ENCODE results near the gene B3GALT5.

The B3GALT5 gene

DNA sequence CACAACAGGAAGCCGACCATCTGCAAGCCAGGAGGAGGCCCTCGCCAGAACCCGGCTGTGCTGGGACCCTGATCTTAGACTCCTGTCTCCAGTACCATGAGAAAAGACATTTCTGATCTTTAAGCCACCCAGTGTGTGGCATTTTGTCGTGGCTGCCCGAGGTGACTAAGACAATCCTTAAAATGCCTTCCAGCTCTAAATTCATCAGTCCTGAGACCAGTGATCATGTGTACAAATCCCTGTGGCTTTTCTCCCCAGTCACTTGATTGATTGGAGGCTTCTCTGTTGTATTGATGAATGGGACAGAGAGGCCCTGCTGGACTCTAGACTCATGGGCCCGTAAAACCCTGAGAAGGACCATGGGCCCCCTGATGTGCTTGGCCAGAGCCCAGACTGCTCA, 36.1 kb downstream of the B3GALT5 start:
- peaks cover 4% of the 10 kb centered on the region for H3K27me3 Mint-ChIP-seq
- H3K27ac Mint-ChIP-seq, result no peak overlapping the region
- no peaks in the 10 kb centered on the region for H3K4me1 Mint-ChIP-seq (ENCODE audit: low read depth)
- H3K36me3 Mint-ChIP-seq (ENCODE audit: low read depth), result no peaks in the 10 kb centered on the region
- DNase-seq, result no peak
- H3K4me3 Mint-ChIP-seq, result no peak overlapping the region
- H3K9me3 Mint-ChIP-seq, result peaks cover 6% of the 10 kb centered on the region

- no peak for DNase-seq
- peaks cover 4% of the 10 kb centered on the region for H3K27me3 Mint-ChIP-seq
- no peaks in the 10 kb centered on the region for H3K4me1 Mint-ChIP-seq (ENCODE audit: low read depth)
- H3K27ac Mint-ChIP-seq, result no peak overlapping the region
- no peaks in the 10 kb centered on the region for H3K36me3 Mint-ChIP-seq (ENCODE audit: low read depth)
- H3K4me3 Mint-ChIP-seq, result no peak overlapping the region
- peaks cover 11% of the 10 kb centered on the region for H3K9me3 Mint-ChIP-seq
These were observed 36.8 kb downstream of the B3GALT5 start for GRCh38 chr21:39649526-39649925.

DNA sequence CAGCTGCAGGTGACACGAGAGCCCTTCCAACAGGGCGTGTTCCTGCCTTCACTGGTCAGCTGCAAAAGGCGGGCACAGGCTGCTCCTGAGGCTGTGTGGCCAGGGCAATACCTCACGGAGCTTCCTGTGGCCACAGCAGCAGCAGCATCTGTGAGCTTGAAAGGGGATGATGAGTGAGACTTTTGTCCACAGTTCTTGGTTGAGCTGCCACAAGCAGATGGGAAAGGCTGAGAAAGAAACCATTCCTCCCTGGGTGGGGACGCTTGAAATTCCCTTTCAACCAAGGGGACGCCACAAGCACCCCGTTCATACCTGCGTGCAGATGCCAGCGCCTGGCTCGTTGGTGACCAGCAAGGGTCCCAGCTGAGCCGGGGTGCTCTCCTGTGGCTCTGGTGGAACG, 37.6 kb downstream of the B3GALT5 start:
- no peak overlapping the region for H3K4me3 Mint-ChIP-seq
- no peaks in the 10 kb centered on the region for H3K4me1 Mint-ChIP-seq (ENCODE audit: low read depth)
- DNase-seq, result no peak
- H3K27ac Mint-ChIP-seq, result no peak overlapping the region
- peaks cover 4% of the 10 kb centered on the region for H3K27me3 Mint-ChIP-seq
- H3K9me3 Mint-ChIP-seq, result peaks cover 12% of the 10 kb centered on the region
- H3K36me3 Mint-ChIP-seq (ENCODE audit: low read depth), result no peaks in the 10 kb centered on the region

GRCh38 chr21:39650801-39651200, 38.1 kb downstream of the B3GALT5 start:
- no peak for DNase-seq
- Mint-ChIP-seq H3K36me3 (ENCODE audit: low read depth) (no peaks in the 10 kb centered on the region), H3K9me3 (peaks cover 12% of the 10 kb centered on the region), H3K27ac (no peak overlapping the region), H3K4me1 (ENCODE audit: low read depth) (no peaks in the 10 kb centered on the region), H3K27me3 (peaks cover 4% of the 10 kb centered on the region), H3K4me3 (no peak overlapping the region)

DNA sequence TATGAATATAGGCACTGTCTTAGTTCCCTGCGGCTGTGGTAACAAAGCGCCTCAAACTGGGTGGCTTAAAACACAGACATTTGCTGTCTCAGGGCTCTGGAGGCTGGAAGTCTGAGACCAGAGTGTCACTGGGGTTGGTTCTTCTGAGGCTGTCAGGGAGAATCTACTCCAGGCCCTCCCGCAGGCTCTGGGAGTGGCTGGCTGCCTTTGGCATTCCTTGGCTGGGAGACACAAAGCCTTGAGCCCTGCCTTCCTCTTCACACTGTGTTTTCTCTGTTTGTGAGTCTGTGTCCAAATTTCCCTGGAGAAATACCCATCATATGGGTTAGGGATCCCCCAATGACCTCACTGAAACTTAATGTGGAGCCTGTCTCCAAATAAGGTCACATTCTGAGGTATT, 38.5 kb downstream of the B3GALT5 start:
- no peaks in the 10 kb centered on the region for H3K36me3 Mint-ChIP-seq (ENCODE audit: low read depth)
- no peak overlapping the region for H3K4me3 Mint-ChIP-seq
- H3K9me3 Mint-ChIP-seq, result peaks cover 12% of the 10 kb centered on the region
- no peaks in the 10 kb centered on the region for H3K4me1 Mint-ChIP-seq (ENCODE audit: low read depth)
- H3K27ac Mint-ChIP-seq, result no peak overlapping the region
- DNase-seq, result no peak
- H3K27me3 Mint-ChIP-seq, result peaks cover 4% of the 10 kb centered on the region

- Mint-ChIP-seq H3K27ac (no peak overlapping the region), H3K4me3 (no peak overlapping the region), H3K4me1 (ENCODE audit: low read depth) (no peaks in the 10 kb centered on the region), H3K9me3 (peaks cover 12% of the 10 kb centered on the region), H3K36me3 (ENCODE audit: low read depth) (no peaks in the 10 kb centered on the region), H3K27me3 (peaks cover 4% of the 10 kb centered on the region)
- no peak for DNase-seq
These were observed 42.2 kb downstream of the B3GALT5 start for GRCh38 chr21:39654951-39655350.

GRCh38 chr21:39655589-39655988, 42.8 kb downstream of the B3GALT5 start:
- no peaks in the 10 kb centered on the region for H3K4me1 Mint-ChIP-seq (ENCODE audit: low read depth)
- no peak overlapping the region for H3K4me3 Mint-ChIP-seq
- DNase-seq, result no peak
- H3K27me3 Mint-ChIP-seq, result peaks cover 7% of the 10 kb centered on the region
- H3K36me3 Mint-ChIP-seq (ENCODE audit: low read depth), result no peaks in the 10 kb centered on the region
- H3K27ac Mint-ChIP-seq, result no peak overlapping the region
- H3K9me3 Mint-ChIP-seq, result peaks cover 12% of the 10 kb centered on the region

GRCh38 chr21:39656209-39656608, 43.5 kb downstream of the B3GALT5 start:
- Mint-ChIP-seq H3K36me3 (ENCODE audit: low read depth) (no peaks in the 10 kb centered on the region), H3K27ac (no peak overlapping the region), H3K27me3 (peaks cover 8% of the 10 kb centered on the region), H3K4me1 (ENCODE audit: low read depth) (no peaks in the 10 kb centered on the region), H3K9me3 (peaks cover 12% of the 10 kb centered on the region), H3K4me3 (no peak overlapping the region)
- DNase-seq, result no peak

- H3K36me3 Mint-ChIP-seq (ENCODE audit: low read depth), result no peaks in the 10 kb centered on the region
- peaks cover 8% of the 10 kb centered on the region for H3K27me3 Mint-ChIP-seq
- peaks cover 12% of the 10 kb centered on the region for H3K9me3 Mint-ChIP-seq
- no peaks in the 10 kb centered on the region for H3K4me1 Mint-ChIP-seq (ENCODE audit: low read depth)
- no peak overlapping the region for H3K4me3 Mint-ChIP-seq
- no peak for DNase-seq
- no peak overlapping the region for H3K27ac Mint-ChIP-seq
These were observed 44.5 kb downstream of the B3GALT5 start for GRCh38 chr21:39657091-39657689.

DNA sequence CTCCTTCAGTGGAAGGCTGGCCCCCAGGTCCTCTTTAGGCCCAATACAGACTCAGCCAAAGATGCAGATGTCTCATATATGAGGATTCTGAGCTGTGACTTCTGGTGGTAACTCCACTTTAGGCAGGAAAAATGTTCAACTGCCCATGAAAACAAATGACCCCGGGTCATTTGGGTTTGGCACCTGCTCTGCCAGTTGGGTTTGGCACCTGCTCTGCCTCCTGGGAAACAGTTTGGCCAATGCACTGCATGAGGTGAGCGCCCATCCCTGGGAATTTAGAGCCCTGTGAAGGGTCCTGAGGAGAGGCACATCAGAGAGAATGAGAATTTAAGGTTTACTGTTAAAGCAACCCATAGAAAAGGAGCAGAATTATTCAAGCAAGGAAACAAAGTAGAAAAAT, 45.3 kb downstream of the B3GALT5 start:
- Mint-ChIP-seq H3K4me3 (no peak overlapping the region), H3K4me1 (ENCODE audit: low read depth) (no peaks in the 10 kb centered on the region), H3K27me3 (peaks cover 8% of the 10 kb centered on the region), H3K9me3 (peaks cover 9% of the 10 kb centered on the region), H3K36me3 (ENCODE audit: low read depth) (no peaks in the 10 kb centered on the region), H3K27ac (no peak overlapping the region)
- no peak for DNase-seq

GRCh38 chr21:39659070-39659815, 46.5 kb downstream of the B3GALT5 start:
- Mint-ChIP-seq H3K4me1 (ENCODE audit: low read depth) (no peaks in the 10 kb centered on the region), H3K36me3 (ENCODE audit: low read depth) (no peaks in the 10 kb centered on the region), H3K9me3 (peaks cover 3% of the 10 kb centered on the region), H3K27me3 (peaks cover 8% of the 10 kb centered on the region), H3K4me3 (no peak overlapping the region), H3K27ac (no peak overlapping the region)
- no peak for DNase-seq

GRCh38 chr21:39660191-39660980, 47.6 kb downstream of the B3GALT5 start:
- no peak for DNase-seq
- Mint-ChIP-seq H3K27me3 (peaks cover 8% of the 10 kb centered on the region), H3K4me3 (no peak overlapping the region), H3K9me3 (no peaks in the 10 kb centered on the region), H3K36me3 (ENCODE audit: low read depth) (no peaks in the 10 kb centered on the region), H3K4me1 (ENCODE audit: low read depth) (no peaks in the 10 kb centered on the region), H3K27ac (peak overlapping the region; percentile 31)

GRCh38 chr21:39661121-39661520, 48.4 kb downstream of the B3GALT5 start:
- Mint-ChIP-seq H3K4me3 (no peak overlapping the region), H3K4me1 (ENCODE audit: low read depth) (no peaks in the 10 kb centered on the region), H3K27me3 (peaks cover 8% of the 10 kb centered on the region), H3K27ac (no peak overlapping the region), H3K36me3 (ENCODE audit: low read depth) (no peaks in the 10 kb centered on the region), H3K9me3 (no peaks in the 10 kb centered on the region)
- DNase-seq, result no peak

- no peaks in the 10 kb centered on the region for H3K9me3 Mint-ChIP-seq
- no peak overlapping the region for H3K27ac Mint-ChIP-seq
- DNase-seq, result no peak
- no peak overlapping the region for H3K4me3 Mint-ChIP-seq
- H3K4me1 Mint-ChIP-seq (ENCODE audit: low read depth), result no peaks in the 10 kb centered on the region
- no peaks in the 10 kb centered on the region for H3K36me3 Mint-ChIP-seq (ENCODE audit: low read depth)
- peaks cover 4% of the 10 kb centered on the region for H3K27me3 Mint-ChIP-seq
These were observed 49.0 kb downstream of the B3GALT5 start for GRCh38 chr21:39661740-39662139.

DNA sequence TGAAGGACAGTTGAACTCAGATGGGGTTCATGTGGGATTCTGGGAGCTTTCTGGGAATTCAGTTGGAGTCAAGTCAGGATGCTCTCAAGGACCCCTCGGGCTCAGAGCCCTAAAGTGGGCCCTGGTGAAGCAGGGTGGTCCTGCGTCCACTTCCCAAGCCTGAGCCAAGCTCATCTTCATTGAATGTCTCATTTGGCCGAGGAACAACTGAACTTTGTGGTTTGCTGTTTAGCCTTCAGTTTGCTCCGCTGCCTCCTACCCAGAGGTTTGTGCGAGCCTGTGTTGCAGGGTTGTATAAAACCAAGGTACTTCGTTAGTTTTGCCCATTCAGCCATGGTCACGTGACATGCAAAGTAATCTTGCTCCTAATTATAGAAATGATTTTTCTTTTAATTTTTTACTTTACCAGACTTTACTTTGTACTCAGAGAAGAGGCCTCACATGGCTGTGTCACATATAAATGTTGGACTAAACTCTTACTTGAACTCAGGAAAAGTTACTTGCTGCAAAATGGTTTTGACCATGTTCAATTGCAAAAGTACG, 49.7 kb downstream of the B3GALT5 start:
- Mint-ChIP-seq H3K4me1 (ENCODE audit: low read depth) (no peaks in the 10 kb centered on the region), H3K27ac (no peak overlapping the region), H3K36me3 (ENCODE audit: low read depth) (no peaks in the 10 kb centered on the region), H3K27me3 (peaks cover 4% of the 10 kb centered on the region), H3K4me3 (no peak overlapping the region), H3K9me3 (no peaks in the 10 kb centered on the region)
- DNase-seq, result no peak

All from activated T-cell treated with anti-CD3 and anti-CD28 coated beads, Interleukin-2, amount 50 U/mL, for 24 hours (primary cell).